ENCODE data around the gene MOSPD3.
"Not testable (repeated sequence)": the region's sequence is repeated elsewhere in the genome, so short reads cannot be mapped to it uniquely, and the experiment has no call there.

The MOSPD3 gene

DNA sequence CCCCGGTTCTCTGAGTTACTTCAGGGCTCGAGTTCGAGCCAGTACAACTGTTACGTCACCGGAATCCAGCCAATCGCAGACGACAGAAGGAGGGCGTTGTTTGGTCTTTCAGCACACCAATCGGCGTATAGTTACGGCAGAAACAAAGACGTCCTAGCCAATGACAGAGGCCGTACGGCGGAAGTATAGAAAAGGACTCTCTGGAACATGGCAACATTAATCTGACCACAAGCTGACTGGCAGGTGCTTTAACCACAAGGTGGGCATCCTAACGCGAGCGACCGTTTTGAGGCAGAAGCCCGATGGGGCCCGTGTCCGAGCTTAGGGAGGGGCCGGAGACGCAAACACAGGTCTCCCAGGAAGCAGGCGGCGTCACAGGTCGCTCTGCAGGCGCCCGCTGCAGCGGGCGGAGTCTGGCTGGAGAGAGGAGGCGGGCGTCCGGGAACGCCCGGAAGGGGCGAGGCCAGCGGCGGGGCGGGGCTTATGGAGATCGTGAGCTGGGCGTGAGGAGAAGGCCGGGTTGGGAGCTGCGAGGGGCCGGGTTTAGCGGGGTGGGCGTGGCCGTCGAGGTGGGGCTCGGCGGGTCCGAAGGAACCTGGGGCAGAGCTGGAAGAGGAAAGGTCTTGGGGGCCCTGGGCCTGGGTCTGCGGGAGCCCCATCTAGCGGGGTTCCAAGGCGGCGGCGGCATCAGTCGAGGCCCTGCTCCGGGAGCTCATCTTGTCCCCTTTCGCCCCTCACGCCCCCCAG is at the start of gene MOSPD3:
Gene MOSPD3, plus strand, starts transcription at position 558 of the 747 bp plus-strand sequence. CDS start 252 bp downstream, outside the sequence.
- peak; percentile 99 for DNase-seq

- DNase-seq: no peak
Measured at GRCh38 chr7:100563100-100563564, 49.2 kb upstream of the MOSPD3 start.

DNA sequence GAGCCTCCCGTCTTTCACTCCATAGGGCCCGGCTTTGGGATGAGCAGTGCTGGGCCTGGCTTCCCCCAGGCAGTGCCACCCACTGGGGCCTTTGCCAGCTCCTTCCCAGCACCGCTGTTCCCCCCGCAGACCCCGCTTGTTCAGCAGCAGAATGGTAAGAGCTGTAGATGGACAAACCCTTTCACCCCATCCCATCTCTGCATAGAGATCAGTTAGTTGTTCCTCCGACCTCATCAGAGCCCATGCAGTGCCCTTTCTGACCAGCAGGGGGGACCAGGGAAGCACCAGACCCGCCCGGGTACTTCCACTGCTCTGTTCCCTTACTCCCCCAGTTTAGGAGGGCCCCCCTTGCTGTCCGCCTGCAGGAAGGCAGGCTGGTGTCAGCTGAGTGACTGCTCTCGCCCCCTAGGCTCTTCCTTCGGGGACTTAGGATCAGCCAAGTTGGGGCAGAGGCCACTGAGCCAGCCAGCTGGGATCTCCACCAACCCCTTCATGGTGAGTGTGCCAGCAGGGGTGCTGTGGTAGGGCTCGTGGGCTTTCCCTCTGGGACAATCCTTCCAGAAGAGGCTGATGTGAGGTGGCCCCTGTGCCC is 48.4 kb upstream of the MOSPD3 start:
- DNase-seq: peak; percentile 60

DNA sequence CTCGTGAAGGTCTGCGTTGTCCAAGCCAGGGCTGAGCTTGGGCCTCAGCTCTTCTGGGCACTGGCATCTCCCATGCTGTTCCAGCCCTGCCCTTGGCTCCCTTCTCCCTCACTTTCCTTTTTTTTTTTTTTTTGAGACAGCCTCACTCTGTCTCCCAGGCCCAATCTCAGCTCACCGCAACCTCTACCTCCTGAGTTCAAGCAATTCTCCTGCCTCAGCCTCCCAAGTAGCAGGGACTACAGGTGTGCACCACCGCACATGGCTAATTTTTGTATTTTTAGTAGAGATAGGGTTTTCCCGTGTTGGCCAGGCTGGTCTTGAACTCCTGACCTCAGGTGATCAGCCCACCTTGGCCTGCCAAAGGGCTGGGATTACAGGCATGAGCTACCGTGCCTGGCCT is 47.9 kb upstream of the MOSPD3 start:
- DNase-seq: not testable (repeated sequence)

GRCh38 chr7:100565133-100565571 is 47.2 kb upstream of the MOSPD3 start:
- no peak for DNase-seq

DNA sequence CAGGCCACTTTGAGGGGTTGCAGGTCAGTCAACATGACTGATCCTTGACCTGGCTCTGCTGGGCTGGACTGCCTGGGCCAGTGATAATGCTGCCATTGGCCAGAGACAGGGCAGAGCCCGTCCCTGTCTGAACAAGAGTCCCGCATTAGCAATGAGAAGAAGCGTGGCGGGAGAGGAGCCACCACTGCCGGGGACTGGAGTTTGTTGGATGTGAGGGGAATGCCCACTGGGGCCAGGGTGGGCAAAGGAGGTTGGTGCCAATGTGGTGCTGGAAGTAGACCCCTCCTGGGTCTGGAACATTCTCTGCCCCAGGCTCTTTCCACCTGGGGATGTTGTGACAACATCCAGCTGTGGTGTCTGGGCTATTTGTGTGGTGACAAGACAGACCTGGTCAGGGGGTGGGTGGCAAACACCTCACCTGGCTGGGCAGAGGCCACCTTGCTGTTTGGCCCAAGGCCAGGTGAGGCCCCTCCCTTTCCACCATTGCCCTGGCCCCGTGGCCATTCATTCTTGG is 46.3 kb upstream of the MOSPD3 start:
- no peak for DNase-seq

GRCh38 chr7:100567031-100567730 is 45.2 kb upstream of the MOSPD3 start:
- no peak for DNase-seq

DNA sequence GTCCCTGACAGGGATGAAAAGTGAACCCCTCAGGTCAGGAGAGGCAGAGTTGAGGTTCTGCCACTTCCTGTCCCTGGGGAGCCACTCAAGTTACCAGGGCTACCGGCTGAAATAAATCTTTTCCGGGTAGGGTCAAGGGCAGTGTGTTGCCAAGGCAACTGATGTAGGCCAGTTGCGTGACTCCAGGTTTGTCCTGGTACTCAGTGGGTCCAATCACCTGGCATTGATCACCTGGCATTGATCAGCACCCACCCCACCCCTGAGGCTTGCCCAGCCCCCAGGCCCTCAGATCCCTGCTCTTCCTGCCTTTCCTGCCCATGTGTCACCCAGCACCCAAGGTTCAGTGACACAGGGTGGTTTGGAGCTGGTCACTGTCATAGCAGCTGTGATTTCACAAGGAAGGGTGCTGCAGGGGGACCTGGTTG is 44.6 kb upstream of the MOSPD3 start:
- DNase-seq: no peak

GRCh38 chr7:100568176-100568895 is 44.0 kb upstream of the MOSPD3 start:
- no peak for DNase-seq

GRCh38 chr7:100568896-100569844 is 43.2 kb upstream of the MOSPD3 start:
- no peak for DNase-seq

DNA sequence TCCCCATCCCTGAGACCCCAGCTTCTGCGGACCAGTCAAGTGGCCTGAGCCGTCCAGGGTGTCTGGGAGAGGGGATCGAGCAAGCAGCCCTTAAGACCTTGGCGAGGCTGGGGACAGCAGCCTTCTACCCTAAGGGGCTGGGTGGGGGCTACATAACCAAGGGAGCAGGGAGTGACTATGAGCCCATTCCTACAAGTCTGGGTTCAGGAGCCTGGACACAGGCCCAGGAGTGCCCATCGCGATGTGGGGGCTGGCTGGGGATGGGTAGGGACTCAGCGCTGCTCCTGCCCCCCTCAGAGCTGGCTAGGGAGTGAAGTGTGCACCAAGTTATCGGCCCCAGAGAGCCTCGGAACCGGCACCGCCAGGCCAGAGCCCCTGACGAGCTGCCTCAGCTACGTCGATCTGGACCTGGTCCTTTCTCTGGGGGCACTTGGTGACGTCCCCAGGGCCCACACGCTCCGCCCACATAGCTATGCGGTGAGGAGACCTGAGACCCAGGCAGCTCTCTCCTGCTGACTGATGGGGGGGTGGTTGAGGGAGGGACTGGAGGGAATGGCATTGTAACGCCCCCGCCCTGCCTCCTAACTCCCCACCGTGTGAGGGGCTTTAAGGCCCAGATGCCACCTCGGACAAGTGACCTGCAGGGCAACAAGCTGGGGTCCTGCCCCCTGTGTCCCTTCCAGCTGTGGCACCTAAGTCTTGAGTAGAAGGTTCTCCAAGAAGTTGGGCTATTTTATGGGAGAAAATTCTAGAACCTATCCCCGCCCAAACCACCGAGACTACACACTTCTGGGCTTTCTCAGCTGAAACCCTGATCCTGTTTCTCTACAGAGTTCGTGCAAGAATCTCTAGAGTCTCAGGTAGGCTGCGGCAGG is 41.1 kb upstream of the MOSPD3 start:
- DNase-seq: no peak

GRCh38 chr7:100571829-100572116 is 40.6 kb upstream of the MOSPD3 start:
- no peak for DNase-seq

- DNase-seq: no peak
Measured at GRCh38 chr7:100572281-100572948, 39.9 kb upstream of the MOSPD3 start.

GRCh38 chr7:100572949-100573675 is 39.2 kb upstream of the MOSPD3 start:
- DNase-seq: no peak

DNA sequence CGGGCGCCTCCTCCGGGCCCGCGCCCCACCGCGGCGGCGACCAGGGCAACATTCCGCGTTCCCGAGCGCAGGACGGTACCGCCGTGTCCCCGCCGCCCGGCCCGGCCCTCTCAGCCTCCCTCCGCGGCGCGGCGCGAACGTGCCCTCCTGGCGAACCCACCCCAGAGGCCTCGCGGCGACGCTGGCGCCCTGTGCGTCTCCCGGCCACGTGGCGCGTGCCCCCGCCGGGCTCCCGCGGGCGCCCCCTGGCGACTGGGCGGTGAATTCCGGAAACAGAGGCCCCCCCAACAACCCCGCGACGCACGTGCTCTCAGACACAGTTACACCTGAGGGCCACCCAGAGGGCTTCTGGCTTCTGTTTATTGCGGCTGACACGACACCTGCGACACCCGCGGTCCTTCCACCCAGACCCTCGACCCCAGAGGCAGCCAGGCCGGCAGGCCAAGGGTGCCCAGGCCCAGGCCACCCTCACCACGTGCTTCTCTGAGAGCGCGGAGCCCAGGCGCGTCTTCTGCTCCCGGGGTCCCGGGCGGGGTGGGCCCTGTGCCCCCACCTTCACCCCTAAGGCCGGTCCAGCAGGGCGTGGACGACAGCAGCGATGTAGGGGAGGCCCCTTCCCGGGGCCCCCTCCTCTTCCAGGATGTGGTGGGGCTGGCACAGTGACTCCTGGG is 38.5 kb upstream of the MOSPD3 start, which contains the start of gene SAP25:
Gene SAP25, minus strand, starts transcription at position 210 of the 671 bp plus-strand sequence. Its CDS starts 158 bp downstream, at position 52.
- no peak for DNase-seq

DNA sequence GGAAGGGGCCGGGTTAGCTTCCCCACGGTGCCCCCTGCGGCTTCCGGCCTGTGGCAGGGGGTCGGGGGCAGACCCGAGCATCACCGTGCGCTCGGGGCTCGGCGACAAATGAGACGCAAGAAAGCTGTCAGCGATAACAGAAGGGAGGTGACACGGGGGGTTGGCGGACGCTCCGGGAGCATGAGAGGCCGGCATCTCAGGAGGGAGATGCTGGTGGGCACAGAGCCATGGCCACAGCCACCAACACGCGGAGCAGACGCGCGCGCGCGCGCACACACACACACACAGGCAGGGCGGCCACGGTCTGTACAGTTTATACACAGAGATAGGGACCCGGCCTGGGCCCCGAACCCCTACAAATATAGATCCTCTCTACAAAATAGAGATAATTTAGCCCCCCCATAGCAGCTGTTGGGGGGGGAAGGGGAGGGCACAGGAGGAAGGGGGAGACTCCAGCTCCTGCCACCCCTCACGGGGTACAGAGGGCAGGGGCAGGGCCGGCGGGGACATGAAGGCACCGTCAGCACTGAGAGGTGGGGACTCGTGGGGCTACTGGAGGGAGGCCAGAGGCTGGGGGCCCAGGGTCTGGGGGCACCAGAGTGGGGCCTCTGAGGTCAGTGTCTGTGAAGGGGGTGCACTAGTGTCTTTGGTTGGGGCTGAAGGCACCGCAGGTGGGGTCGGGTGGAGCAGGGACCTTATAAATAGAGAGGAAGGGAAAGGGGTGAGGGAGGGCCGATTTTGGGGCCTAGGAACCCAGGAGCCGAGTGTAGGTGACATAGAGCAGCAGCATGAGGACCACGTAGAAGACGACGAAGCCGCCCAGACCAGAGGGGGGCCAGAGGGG is 37.8 kb upstream of the MOSPD3 start:
- DNase-seq: no peak

- DNase-seq: no peak
Measured at GRCh38 chr7:100575206-100575631, 37.1 kb upstream of the MOSPD3 start.
